ENCODE measurements around the gene SUN1.

SUN1 gene

GRCh38 chr7:876972-877311 lies 44.7 kb downstream of the SUN1 start:
- no peak for DNase-seq (ENCODE audit: low spot score)

GRCh38 chr7:877312-878232 lies 45.3 kb downstream of the SUN1 start:
- DNase-seq (ENCODE audit: low spot score) = no peak

GRCh38 chr7:879093-879492 lies 46.8 kb downstream of the SUN1 start:
- DNase-seq (ENCODE audit: low spot score) = no peak

GRCh38 chr7:879706-880105 lies 47.4 kb downstream of the SUN1 start:
- DNase-seq (ENCODE audit: low spot score) = no peak

- no peak for DNase-seq (ENCODE audit: low spot score)
Measured at GRCh38 chr7:880450-880849, 48.2 kb downstream of the SUN1 start.

GRCh38 chr7:881441-882234 lies 49.4 kb downstream of the SUN1 start:
- no peak for DNase-seq (ENCODE audit: low spot score)

GRCh38 chr7:882336-883035 lies 50.2 kb downstream of the SUN1 start:
- no peak for DNase-seq (ENCODE audit: low spot score)

- DNase-seq (ENCODE audit: low spot score) = no peak
Measured at GRCh38 chr7:883055-884021, 51.1 kb downstream of the SUN1 start.

GRCh38 chr7:884191-885003 lies 52.1 kb downstream of the SUN1 start:
- DNase-seq (ENCODE audit: low spot score) = no peak

GRCh38 chr7:885261-885892 lies 53.1 kb downstream of the SUN1 start:
- DNase-seq (ENCODE audit: low spot score) = no peak

GRCh38 chr7:885893-886625 lies 53.8 kb downstream of the SUN1 start:
- DNase-seq (ENCODE audit: low spot score) = no peak

- no peak for DNase-seq (ENCODE audit: low spot score)
Measured at GRCh38 chr7:886626-887487, 54.6 kb downstream of the SUN1 start.

GRCh38 chr7:887488-887820 lies 55.2 kb downstream of the SUN1 start:
- DNase-seq (ENCODE audit: low spot score) = no peak

- DNase-seq (ENCODE audit: low spot score) = no peak
Measured at GRCh38 chr7:888081-889024, 56.1 kb downstream of the SUN1 start.

- no peak for DNase-seq (ENCODE audit: low spot score)
Measured at GRCh38 chr7:889025-889390, 56.7 kb downstream of the SUN1 start.

GRCh38 chr7:889391-889790 lies 57.1 kb downstream of the SUN1 start:
- no peak for DNase-seq (ENCODE audit: low spot score)

GRCh38 chr7:890868-891267 lies 58.6 kb downstream of the SUN1 start:
- DNase-seq (ENCODE audit: low spot score) = no peak

Data from putamen (tissue), 1 donor.